B cell (primary cell): ENCODE results near the gene LMLN. TPM values are rescaled to one million over a fixed set of nuclear protein-coding genes. Genes with fewer than 3 reads are reported as not detected.

ENCODE experiments used
- ATAC-seq: fragments of 200-7000 bp; cut with Tn5 transposase; one replicate; pipeline ENCODE4 v1.10.0; 2021; ENCODE audit warnings: low read depth, mild to moderate bottlenecking, moderate number of reproducible peaks, moderate library complexity
- CTCF ChIA-PET: fragments of 350-600 bp; sonication (Branson Sonifier 250); formaldehyde crosslinking; loops from one replicate; lab custom pipeline; 2021; ENCODE audit warnings: antibody characterized with exemption, inconsistent platforms; lab: Charles Lee
- POLR2A ChIA-PET: fragments of 350-600 bp; sonication (Branson Sonifier 250); formaldehyde crosslinking; loops from one replicate; lab custom pipeline; 2021; ENCODE audit warnings: antibody characterized with exemption; lab: Charles Lee
- DNase-seq: peaks from one replicate; pipeline ENCODE4 v3.0.0; 2013
- H2AFZ ChIP-seq: 2 replicates; pipeline ENCODE4 v1.6.1; 2012; ENCODE audit warnings: mild to moderate bottlenecking, low read depth, low read length; ENCODE audit not compliant: insufficient read depth, poor library complexity, severe bottlenecking
- H3K27ac ChIP-seq, 2 donors: 1 replicate in 1 of 2; 2 replicates in 1 of 2; pipeline ENCODE4 v1.5.1; 2012 to 2013; ENCODE audit warnings: low read length in 2 of 2, mild to moderate bottlenecking in 2 of 2, moderate library complexity in 1 of 2
- H3K27me3 ChIP-seq, 4 experiments: fragments of 200-600 bp in 1 of 4; sonication (generic) in 1 of 4; replicated peaks in 1 of 4; 1 replicate in 2 of 4; 2 replicates in 2 of 4; pipeline versions ENCODE4 v1.6.1 to v1.7.0; 2013 to 2016; ENCODE audit warnings: low read length in 3 of 4, mild to moderate bottlenecking in 2 of 4, mixed read lengths in 1 of 4, moderate library complexity in 1 of 4; ENCODE audit not compliant: insufficient read depth in 4 of 4, control insufficient read depth in 3 of 4; ENCODE audit errors: control extremely low read depth in 1 of 4
- H3K36me3 ChIP-seq, 2 experiments: replicated peaks in 1 of 2; 1 replicate in 1 of 2; 2 replicates in 1 of 2; pipeline versions ENCODE4 v1.6.1 to v1.7.1; 2013; ENCODE audit warnings: low read length in 1 of 2; ENCODE audit not compliant: insufficient read depth in 2 of 2, control insufficient read depth in 1 of 2; ENCODE audit errors: control extremely low read depth in 1 of 2, extremely low read depth in 1 of 2
- H3K4me1 ChIP-seq, 2 donors: fragments of 200-600 bp in 1 of 2; sonication (generic) in 1 of 2; 1 replicate in 1 of 2; 2 replicates in 1 of 2; pipeline versions ENCODE4 v1.5.1 to v1.6.1; 2013 to 2017; ENCODE audit warnings: low read length in 2 of 2; ENCODE audit not compliant: control insufficient read depth in 2 of 2, insufficient read depth in 2 of 2
- H3K4me2 ChIP-seq: replicated peaks from 2 replicates; pipeline ENCODE3; 2012; ENCODE audit warnings: mild to moderate bottlenecking, low read depth, low read length; ENCODE audit not compliant: poor library complexity, severe bottlenecking
- H3K4me3 ChIP-seq, 5 experiments: fragments of 200-600 bp in 1 of 5; sonication (generic) in 1 of 5; 1 replicate in 3 of 5; 2 replicates in 2 of 5; pipeline versions ENCODE4 v1.5.1 to v1.7.0; 2011 to 2016; ENCODE audit warnings: low read length in 4 of 5, mild to moderate bottlenecking in 4 of 5, low read depth in 2 of 5, control low read depth in 1 of 5, moderate library complexity in 1 of 5; ENCODE audit not compliant: insufficient read depth in 1 of 5; ENCODE audit errors: control extremely low read depth in 1 of 5, extremely low read depth in 1 of 5
- H3K79me2 ChIP-seq: fragments of 200-600 bp; sonication (generic); one replicate; pipeline ENCODE4 v1.6.0; 2016; ENCODE audit warnings: low read length; ENCODE audit not compliant: control insufficient read depth, insufficient read depth
- H3K9ac ChIP-seq: fragments of 200-600 bp; sonication (generic); 2 replicates; pipeline ENCODE4 v1.6.1; 2017; ENCODE audit warnings: mild to moderate bottlenecking, low read length, moderate library complexity
- H3K9me3 ChIP-seq, 3 donors: one replicate each; pipeline versions ENCODE4 v1.6.1 to v1.7.1; 2013; ENCODE audit warnings: low read length in 2 of 3; ENCODE audit not compliant: control insufficient read depth in 2 of 3, insufficient read depth in 1 of 3; ENCODE audit errors: control extremely low read depth in 1 of 3
- H4K20me1 ChIP-seq: 2 replicates; pipeline ENCODE4 v1.6.0; 2012; ENCODE audit warnings: mild to moderate bottlenecking, low read length; ENCODE audit not compliant: insufficient read depth, control insufficient read depth, poor library complexity, severe bottlenecking
- H3K27ac Mint-ChIP-seq: one replicate; pipeline ENCODE4 v1.8.0; 2021; ENCODE audit warnings: mixed read lengths
- H3K27me3 Mint-ChIP-seq: one replicate; pipeline ENCODE4 v1.8.0; 2021; ENCODE audit warnings: mixed read lengths
- H3K4me1 Mint-ChIP-seq: one replicate; pipeline ENCODE4 v1.8.0; 2021; ENCODE audit warnings: mixed read lengths
- H3K4me3 Mint-ChIP-seq: one replicate; pipeline ENCODE4 v1.8.0; 2021; ENCODE audit warnings: mixed read lengths
- H3K9me3 Mint-ChIP-seq: one replicate; pipeline ENCODE4 v1.8.0; 2022; ENCODE audit warnings: mixed read lengths; ENCODE audit not compliant: insufficient read depth
- EZH2 ChIP-seq: IDR thresholded peaks from 2 replicates; pipeline ENCODE4 v1.6.1; 2012; ENCODE audit warnings: borderline replicate concordance, low read depth, mild to moderate bottlenecking, moderate library complexity, low read length; ENCODE audit not compliant: insufficient read depth, poor library complexity, severe bottlenecking
- WGBS: methylation state at CpG from one replicate; pipeline ENCODE4 v1.1.5; 2013; ENCODE audit warnings: missing lambda C conversion rate; ENCODE audit not compliant: insufficient coverage; 5-methylcytosine and 5-hydroxymethylcytosine counted together
- intact Hi-C: fragments of 100-400 bp; cut with micrococcal nuclease; formaldehyde crosslinking; loops from one replicate; pipeline ENCODE4 v1.10.0; 2022
- polyA plus RNA-seq: library from polyadenylated mRNA; depleted of rRNA; stranded (reverse); fragments of >200 nt; gene quantifications from 2 replicates; pipeline ENCODE4 v1.2.3, GENCODE V29; 2012
- total RNA-seq, 2 donors: library from RNA; stranded (reverse); fragments of 120-200 nt in 1 of 2; gene quantifications; 1 replicate in 1 of 2; 2 replicates in 1 of 2; pipeline versions ENCODE4 v1.2.3 to v1.2.4, GENCODE V29; 2013 to 2022
- TF ChIP-seq, protein P1 (sequence below): fragments of 200-600 bp; IDR thresholded peaks from one replicate; pipeline ENCODE4 v1.8.0; 2022; ENCODE audit warnings: antibody characterized with exemption, mild to moderate bottlenecking

LMLN gene
- total and polyA plus RNA-seq, 2 donors (not counting 1 experiment from before 2014, with no cell fraction given) = 1.4 to 6.7 TPM

DNA sequence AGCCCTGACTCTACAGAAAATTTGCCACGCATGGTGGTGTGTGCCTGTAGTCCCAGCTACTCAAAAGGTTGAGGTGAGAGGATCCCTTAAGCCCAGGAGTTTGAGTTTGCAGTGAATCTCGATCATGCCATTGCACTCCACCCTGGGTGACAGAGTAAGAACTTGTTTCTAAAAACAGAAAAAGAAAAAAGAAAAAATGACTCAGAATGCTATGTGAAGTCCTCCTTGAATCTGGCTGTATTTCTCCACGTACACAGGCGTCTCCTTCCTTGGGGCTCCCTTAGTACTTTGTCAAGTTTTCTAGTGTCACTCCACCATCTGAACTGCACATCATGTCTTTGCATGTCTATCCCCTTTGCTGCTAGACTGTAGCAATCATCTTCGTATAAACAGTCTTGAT lies 104.4 kb downstream of the LMLN start:
- Histone ChIP-seq H3K9ac (no peak overlapping the region), H4K20me1 (no peaks in the 10 kb centered on the region), H3K36me3 (no peaks in the 10 kb centered on the region), H3K4me2 (no peak overlapping the region), H3K27me3 (no peaks in the 10 kb centered on the region), H3K27ac (no peak overlapping the region), H3K79me2 (no peaks in the 10 kb centered on the region), H3K9me3 (no peaks in the 10 kb centered on the region), H2AFZ (no peak overlapping the region), H3K4me1 (peaks cover 21 to 29% of the 10 kb centered on the region in 2 donors), H3K4me3 (no peak overlapping the region)
- Mint-ChIP-seq H3K4me3 (no peak overlapping the region), H3K27ac (no peak overlapping the region), H3K27me3 (no peaks in the 10 kb centered on the region), H3K9me3 (no peaks in the 10 kb centered on the region), H3K4me1 (peaks cover 31% of the 10 kb centered on the region)
- no peak for ATAC-seq
- 82% methylated on average over 4 of the region's 5 CpGs for WGBS
- ChIA-PET CTCF (interaction anchor here (5.4 kb wide), 1 partner anchor 16 kb away, joined by 58 read pairs; no protein-coding TSS in a partner anchor), POLR2A (no interaction called here)
- intact Hi-C loops = no loop called here
- DNase-seq = no peak
- TF ChIP-seq EZH2 = no peak
- TF ChIP-seq, protein P1, sequence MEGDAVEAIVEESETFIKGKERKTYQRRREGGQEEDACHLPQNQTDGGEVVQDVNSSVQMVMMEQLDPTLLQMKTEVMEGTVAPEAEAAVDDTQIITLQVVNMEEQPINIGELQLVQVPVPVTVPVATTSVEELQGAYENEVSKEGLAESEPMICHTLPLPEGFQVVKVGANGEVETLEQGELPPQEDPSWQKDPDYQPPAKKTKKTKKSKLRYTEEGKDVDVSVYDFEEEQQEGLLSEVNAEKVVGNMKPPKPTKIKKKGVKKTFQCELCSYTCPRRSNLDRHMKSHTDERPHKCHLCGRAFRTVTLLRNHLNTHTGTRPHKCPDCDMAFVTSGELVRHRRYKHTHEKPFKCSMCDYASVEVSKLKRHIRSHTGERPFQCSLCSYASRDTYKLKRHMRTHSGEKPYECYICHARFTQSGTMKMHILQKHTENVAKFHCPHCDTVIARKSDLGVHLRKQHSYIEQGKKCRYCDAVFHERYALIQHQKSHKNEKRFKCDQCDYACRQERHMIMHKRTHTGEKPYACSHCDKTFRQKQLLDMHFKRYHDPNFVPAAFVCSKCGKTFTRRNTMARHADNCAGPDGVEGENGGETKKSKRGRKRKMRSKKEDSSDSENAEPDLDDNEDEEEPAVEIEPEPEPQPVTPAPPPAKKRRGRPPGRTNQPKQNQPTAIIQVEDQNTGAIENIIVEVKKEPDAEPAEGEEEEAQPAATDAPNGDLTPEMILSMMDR = no peak

DNA sequence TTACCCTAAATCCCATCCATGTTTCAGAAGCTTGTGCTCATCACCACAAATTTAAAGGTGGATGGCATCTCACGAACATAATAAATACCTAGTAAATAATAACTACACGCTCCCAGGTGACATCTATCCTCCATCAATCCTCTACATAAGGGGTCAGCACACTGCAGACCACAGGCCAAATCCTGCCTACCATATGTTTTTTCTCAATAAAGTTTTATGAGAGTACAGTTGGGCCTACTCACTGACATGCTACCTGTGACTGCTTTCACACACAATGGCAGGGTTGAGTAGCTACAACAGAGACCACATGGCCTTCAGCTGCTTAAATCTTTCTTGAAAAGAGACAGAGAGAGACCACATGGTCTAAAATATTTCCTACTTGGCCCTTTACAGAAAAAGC lies 105.9 kb downstream of the LMLN start:
- no peak overlapping the region for H3K9ac ChIP-seq
- H3K4me3 Mint-ChIP-seq = peak overlapping the region; percentile 26
- H3K79me2 ChIP-seq = no peaks in the 10 kb centered on the region
- TF ChIP-seq, protein P1 = no peak
- no peak for TF ChIP-seq EZH2
- H3K27ac ChIP-seq = peak overlapping the region in 1 of 2 donors; percentile 33
- no peaks in the 10 kb centered on the region for H3K9me3 ChIP-seq
- H3K4me1 ChIP-seq = peaks cover 21 to 29% of the 10 kb centered on the region in 2 donors
- POLR2A ChIA-PET = interaction anchor here (0.9 kb wide), 1 partner anchor 14 kb away, joined by 4 read pairs; no protein-coding TSS in a partner anchor
- no peaks in the 10 kb centered on the region for H4K20me1 ChIP-seq
- H3K4me3 ChIP-seq = no peak overlapping the region
- no peak for ATAC-seq
- peak overlapping the region; percentile 28 for H3K4me2 ChIP-seq
- CTCF ChIA-PET = interaction anchor here (0.6 to 5.4 kb wide), 4 partner anchors 14 to 109 kb away, joined by 3 to 58 read pairs (median 4); no protein-coding TSS in a partner anchor
- no peaks in the 10 kb centered on the region for H3K36me3 ChIP-seq
- no peaks in the 10 kb centered on the region for H3K9me3 Mint-ChIP-seq
- 100% methylated on average over 1 of the region's 2 CpGs for WGBS
- H3K27ac Mint-ChIP-seq = peak overlapping the region; percentile 50
- no peak for DNase-seq
- intact Hi-C loops = loop anchor here (2.0 kb wide), 1 partner anchor 105 kb away; the partner anchor contains the start of gene LMLN
- no peaks in the 10 kb centered on the region for H3K27me3 Mint-ChIP-seq
- peaks cover 0 to 3% (median 0%) of the 10 kb centered on the region in 4 experiments for H3K27me3 ChIP-seq
- H2AFZ ChIP-seq = no peak overlapping the region
- H3K4me1 Mint-ChIP-seq = peaks cover 31% of the 10 kb centered on the region
